Breast epithelium (tissue), 3 donors: ENCODE data around the gene RSPO1.

Experiments
- CTCF ChIP-seq, 3 donors: fragments of 450-650 bp; IDR thresholded peaks; one replicate each; pipeline ENCODE4 v1.5.1; 2016 to 2017; ENCODE audit warnings: antibody characterized with exemption in 3 of 3, mild to moderate bottlenecking in 3 of 3, moderate library complexity in 3 of 3
- POLR2AphosphoS5 ChIP-seq, 3 donors: sonication (generic); formaldehyde crosslinking; IDR thresholded peaks; one replicate each; pipeline ENCODE4 v1.6.1; 2017; ENCODE audit warnings: antibody characterized with exemption in 3 of 3

GRCh38 chr1:37630426-37631028 lies 4.2 kb downstream of the RSPO1 start:
- TF ChIP-seq CTCF (IDR thresholded peaks at IDR 0.05) (no peak), POLR2AphosphoS5 (IDR thresholded peaks at IDR 0.05) (no peak)
